GF-D8 (cell line): ENCODE data around the gene MEGF11.
A peak's percentile ranks its signal among the peaks of the same experiment; 100 is the strongest.

ENCODE experiments used
- DNase-seq: peaks from one replicate; lab custom pipeline; 2025; lab: John Stamatoyannopoulos, UW

Gene MEGF11

GRCh38 chr15:66253418-66254088 is at the start of gene MEGF11:
Gene MEGF11 (minus strand): TSS chr15:66253750. CDS start chr15:66128403, 125,347 bp downstream.
- no peak for DNase-seq

DNA sequence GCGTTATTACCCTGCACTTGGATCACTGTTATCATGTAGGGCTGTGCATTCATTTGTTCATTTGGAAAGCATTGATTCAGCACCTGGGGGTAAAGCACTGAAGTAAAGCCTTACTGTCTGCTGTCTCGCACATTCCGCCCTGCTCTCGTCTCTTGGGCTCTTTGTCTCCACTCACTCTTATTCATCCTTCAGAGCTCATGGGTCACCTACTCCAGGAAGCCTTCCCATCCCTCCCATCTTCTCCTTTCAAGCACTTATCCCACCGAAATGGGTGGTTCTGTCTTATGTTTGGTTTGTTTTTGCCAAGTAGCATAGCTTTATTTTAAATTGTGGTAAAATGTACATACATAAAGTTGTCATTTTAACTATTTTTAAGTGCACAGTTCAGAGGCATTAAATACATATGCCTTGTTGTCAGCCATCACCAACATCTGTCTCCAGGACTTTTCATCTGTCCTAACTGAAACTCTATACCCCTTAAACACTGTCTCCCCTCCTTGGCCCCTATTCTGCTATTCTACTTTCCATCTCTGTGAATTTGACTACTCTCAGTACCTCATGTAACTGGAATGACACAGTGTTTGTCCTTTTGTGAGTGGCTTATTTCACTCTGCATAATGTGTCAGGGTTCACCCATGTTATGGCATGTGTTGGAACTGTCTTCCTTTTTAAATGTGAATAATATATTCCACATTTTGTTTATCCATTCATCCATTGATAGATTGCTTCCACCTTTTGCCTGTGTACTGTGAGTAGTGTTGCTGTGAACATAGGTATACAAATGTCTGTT is 49.1 kb upstream of the MEGF11 start:
- no peak for DNase-seq

- no peak for DNase-seq
These were observed 45.3 kb upstream of the MEGF11 start for GRCh38 chr15:66298803-66299251.

DNA sequence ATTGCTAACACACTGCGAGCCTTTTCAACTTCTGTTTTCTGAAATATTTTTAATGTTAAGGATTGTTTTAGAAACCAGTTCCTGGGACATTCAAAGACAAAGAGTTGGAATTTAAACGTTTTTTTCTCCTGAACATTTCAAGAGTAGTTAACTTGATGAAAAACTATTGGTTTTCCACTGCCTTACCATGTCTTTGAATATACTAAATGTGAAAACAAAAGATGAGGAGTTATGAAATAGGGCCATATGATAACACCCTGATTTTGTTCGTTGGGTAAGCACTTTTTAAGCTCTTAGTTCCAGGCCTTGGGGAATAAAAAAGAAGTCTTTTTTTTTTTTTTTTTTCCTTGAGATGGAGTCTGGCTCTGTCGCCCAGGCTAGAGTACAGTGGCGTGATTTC is 42.6 kb upstream of the MEGF11 start:
- no peak for DNase-seq

DNA sequence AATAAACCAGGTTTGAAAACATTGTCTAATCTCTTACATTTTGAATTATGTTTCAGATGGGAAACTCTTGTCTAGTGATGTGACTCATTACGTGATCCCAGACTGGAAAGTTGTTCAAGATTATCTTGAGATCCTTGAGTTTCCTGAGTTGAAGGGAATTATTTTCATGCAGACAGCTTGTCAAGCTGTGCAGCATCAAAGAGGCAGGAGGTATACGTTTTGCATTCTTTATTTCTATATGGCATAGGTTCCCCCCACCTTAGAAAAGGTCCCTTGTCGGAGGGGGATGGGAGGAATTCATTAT is 41.3 kb upstream of the MEGF11 start:
- no peak for DNase-seq

GRCh38 chr15:66294157-66294931 is 40.8 kb upstream of the MEGF11 start:
- peak; percentile 50 for DNase-seq

- DNase-seq: peak; percentile 46
These were observed 40.0 kb upstream of the MEGF11 start, which contains the start of gene DIS3L for GRCh38 chr15:66293419-66294156. Gene DIS3L (plus strand): TSS chr15:66293568. CDS start chr15:66293597, 29 bp downstream.

GRCh38 chr15:66292571-66293418 is 39.2 kb upstream of the MEGF11 start:
- DNase-seq: no peak

DNA sequence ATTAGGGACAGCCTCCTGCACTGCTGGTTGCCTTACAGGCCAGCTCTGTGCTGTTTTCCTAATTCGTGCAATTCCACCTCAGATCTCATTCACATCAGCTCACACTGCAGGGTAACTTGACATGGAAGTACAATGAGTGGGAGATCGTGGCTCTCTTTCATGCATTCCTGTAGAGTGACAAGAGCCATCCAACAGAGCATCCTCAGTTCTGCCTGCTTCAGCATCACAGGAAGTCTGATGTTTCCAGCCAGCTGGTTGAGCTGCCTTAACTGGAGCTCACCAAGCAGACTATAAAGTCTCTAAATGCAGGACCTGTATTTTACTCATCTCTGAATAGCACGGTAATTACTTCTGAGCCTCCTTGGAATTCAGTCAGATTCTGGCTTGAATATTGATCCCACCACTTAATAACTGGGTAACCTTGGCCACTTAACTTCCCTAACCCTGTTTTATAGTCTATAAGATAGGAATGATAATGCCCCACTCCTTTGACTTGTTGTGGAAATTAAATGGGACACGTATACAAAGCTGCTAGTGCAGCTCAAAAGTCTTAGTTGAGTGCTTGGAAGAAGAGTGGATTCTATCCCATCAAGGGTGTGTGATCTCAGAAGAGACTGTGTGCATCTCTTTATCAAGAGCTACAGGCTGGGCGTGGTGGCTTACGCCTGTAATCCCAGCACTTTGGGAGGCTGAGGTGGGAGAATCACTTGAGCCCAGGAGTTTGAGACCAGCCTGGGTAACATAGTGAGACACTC is 38.4 kb upstream of the MEGF11 start:
- no peak for DNase-seq

DNA sequence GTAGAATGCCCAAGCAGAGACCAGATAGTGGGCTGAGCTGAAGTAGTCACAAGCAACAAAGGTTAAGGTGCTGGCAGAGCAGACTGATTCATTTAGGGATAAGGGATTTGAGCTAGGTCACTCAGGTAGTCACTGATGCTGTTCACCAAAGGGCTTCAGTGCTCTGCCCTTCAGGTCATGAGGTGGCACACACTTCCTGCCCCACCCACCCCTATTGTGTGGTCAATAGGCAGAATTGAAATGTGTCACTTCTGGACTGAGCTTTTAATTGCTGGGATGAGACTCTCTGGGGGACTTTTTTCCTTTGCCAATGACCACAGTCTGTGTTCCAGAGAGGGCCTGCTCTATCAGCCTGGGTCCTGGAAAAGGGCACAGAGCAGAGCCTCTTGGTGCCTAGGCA is 37.0 kb upstream of the MEGF11 start:
- no peak for DNase-seq

GRCh38 chr15:66290007-66290406 is 36.5 kb upstream of the MEGF11 start:
- no peak for DNase-seq

GRCh38 chr15:66288551-66289185 is 35.1 kb upstream of the MEGF11 start:
- no peak for DNase-seq

GRCh38 chr15:66288093-66288492 is 34.5 kb upstream of the MEGF11 start:
- DNase-seq: no peak

GRCh38 chr15:66287461-66288057 is 34.0 kb upstream of the MEGF11 start:
- no peak for DNase-seq

- peak; percentile 65 for DNase-seq
These were observed 32.2 kb upstream of the MEGF11 start for GRCh38 chr15:66285533-66286280.

DNA sequence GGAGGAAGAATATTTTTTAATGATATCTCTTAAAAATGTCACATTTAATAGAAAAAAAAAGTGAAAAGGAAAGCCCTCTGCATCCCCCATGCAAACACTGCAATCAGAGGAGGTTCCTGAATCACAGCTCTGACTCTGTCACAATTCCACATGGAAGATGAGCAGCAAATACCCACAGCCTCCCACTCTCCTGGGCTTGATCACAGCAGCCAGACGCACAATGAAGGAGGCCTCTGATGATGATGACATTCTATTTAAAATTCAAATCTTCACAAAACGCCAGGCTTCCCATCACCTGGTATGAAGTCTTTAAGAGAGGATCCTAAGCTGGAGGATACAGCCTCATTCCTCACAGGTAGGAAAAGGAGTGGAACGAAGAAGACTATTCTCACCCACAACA is 30.7 kb upstream of the MEGF11 start:
- DNase-seq: no peak

- DNase-seq: no peak
These were observed 25.1 kb upstream of the MEGF11 start for GRCh38 chr15:66278671-66279070.

DNA sequence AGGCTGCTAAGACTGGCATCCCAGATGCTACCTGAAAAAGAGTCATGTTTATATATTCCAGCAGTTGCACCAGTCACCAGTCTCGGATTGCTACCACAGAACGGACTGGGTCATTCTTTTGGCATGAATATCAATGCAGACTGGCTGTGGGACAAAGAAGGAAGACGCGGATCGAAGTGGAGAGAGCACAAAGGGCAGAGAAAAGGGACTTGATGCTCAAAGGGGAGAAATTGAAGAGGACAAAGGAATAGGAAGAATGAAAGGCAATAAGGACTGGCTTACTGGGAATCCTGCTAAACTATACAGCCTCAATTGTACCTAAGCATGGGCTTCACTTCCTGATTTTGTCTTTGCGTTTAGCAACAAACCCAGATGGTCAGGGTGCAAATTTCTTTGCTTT is 24.5 kb upstream of the MEGF11 start:
- no peak for DNase-seq

- no peak for DNase-seq
These were observed 23.0 kb upstream of the MEGF11 start for GRCh38 chr15:66276546-66276945.
